ENCODE measurements around the gene RTTN.

The RTTN gene

GRCh38 chr18:70085641-70086040 is 119.8 kb downstream of the RTTN start:
- H4K20me1 ChIP-seq, result no peaks in the 10 kb centered on the region
- H3K4me3 ChIP-seq, result no peak overlapping the region
- H3K4me2 ChIP-seq, result no peak overlapping the region
- no peak overlapping the region for H3K27ac ChIP-seq
- no peak overlapping the region for H3K9ac ChIP-seq
- no peaks in the 10 kb centered on the region for H3K27me3 ChIP-seq
- H3K9me3 ChIP-seq (replicated peaks in 1 of 11), result no peaks in the 10 kb centered on the region
- H3K36me3 ChIP-seq, result peaks cover 4 to 78% (median 26%) of the 10 kb centered on the region in 11 experiments; a peak in 21 of 22 replicates
- peak in 3 of 11 experiments; percentile 27 to 52 (median 29); a peak in 2 of 22 replicates for TF ChIP-seq Cebpa-rat (IDR thresholded peaks at IDR 0.05)
- H3K4me1 ChIP-seq, result no peaks in the 10 kb centered on the region

GRCh38 chr18:70082430-70082829 is 123.1 kb downstream of the RTTN start:
- Histone ChIP-seq H3K4me1 (no peaks in the 10 kb centered on the region), H3K9me3 (replicated peaks in 1 of 11) (no peaks in the 10 kb centered on the region), H3K27ac (no peak overlapping the region), H3K4me3 (no peak overlapping the region), H3K9ac (no peak overlapping the region), H3K4me2 (no peak overlapping the region), H4K20me1 (no peaks in the 10 kb centered on the region), H3K36me3 (peaks cover 0 to 71% (median 13%) of the 10 kb centered on the region in 11 experiments; a peak in 19 of 22 replicates), H3K27me3 (no peaks in the 10 kb centered on the region)
- TF ChIP-seq Cebpa-rat (IDR thresholded peaks at IDR 0.05), result no peak

GRCh38 chr18:70078106-70078505 is 127.4 kb downstream of the RTTN start:
- no peak overlapping the region for H3K27ac ChIP-seq
- H3K4me3 ChIP-seq, result no peak overlapping the region
- H3K27me3 ChIP-seq, result no peaks in the 10 kb centered on the region
- H3K4me1 ChIP-seq, result no peaks in the 10 kb centered on the region
- no peaks in the 10 kb centered on the region for H3K9me3 ChIP-seq (replicated peaks in 1 of 11)
- H3K9ac ChIP-seq, result no peak overlapping the region
- TF ChIP-seq Cebpa-rat (IDR thresholded peaks at IDR 0.05), result no peak
- H4K20me1 ChIP-seq, result no peaks in the 10 kb centered on the region
- H3K4me2 ChIP-seq, result no peak overlapping the region
- H3K36me3 ChIP-seq, result peaks cover 7 to 61% (median 24%) of the 10 kb centered on the region in 11 experiments; a peak in 20 of 22 replicates

- Histone ChIP-seq H3K4me2 (no peak overlapping the region), H4K20me1 (no peaks in the 10 kb centered on the region), H3K9ac (no peak overlapping the region), H3K4me1 (no peaks in the 10 kb centered on the region), H3K36me3 (peaks cover 0 to 63% (median 20%) of the 10 kb centered on the region in 11 experiments; a peak in 15 of 22 replicates), H3K9me3 (replicated peaks in 1 of 11) (no peaks in the 10 kb centered on the region), H3K4me3 (no peak overlapping the region), H3K27me3 (no peaks in the 10 kb centered on the region), H3K27ac (no peak overlapping the region)
- no peak for TF ChIP-seq Cebpa-rat (IDR thresholded peaks at IDR 0.05)
Measured at GRCh38 chr18:70075906-70076305, 129.6 kb downstream of the RTTN start.

- Histone ChIP-seq H3K27me3 (no peaks in the 10 kb centered on the region), H3K4me2 (no peak overlapping the region), H3K9ac (no peak overlapping the region), H3K9me3 (replicated peaks in 1 of 11) (no peaks in the 10 kb centered on the region), H3K4me3 (no peak overlapping the region), H3K4me1 (no peaks in the 10 kb centered on the region), H3K27ac (no peak overlapping the region), H4K20me1 (no peaks in the 10 kb centered on the region), H3K36me3 (peaks cover 0 to 63% (median 20%) of the 10 kb centered on the region in 11 experiments; a peak in 15 of 22 replicates)
- no peak for TF ChIP-seq Cebpa-rat (IDR thresholded peaks at IDR 0.05)
Measured at GRCh38 chr18:70074116-70074515, 131.4 kb downstream of the RTTN start.

GRCh38 chr18:70073432-70073831 is 132.1 kb downstream of the RTTN start:
- Histone ChIP-seq H3K4me1 (no peaks in the 10 kb centered on the region), H3K4me3 (no peak overlapping the region), H3K4me2 (no peak overlapping the region), H4K20me1 (no peaks in the 10 kb centered on the region; a peak in 1 of 22 replicates), H3K9ac (no peak overlapping the region), H3K9me3 (replicated peaks in 1 of 11) (no peaks in the 10 kb centered on the region), H3K27me3 (no peaks in the 10 kb centered on the region), H3K36me3 (peaks cover 2 to 64% (median 23%) of the 10 kb centered on the region in 11 experiments; a peak in 17 of 22 replicates), H3K27ac (no peak overlapping the region)
- TF ChIP-seq Cebpa-rat (IDR thresholded peaks at IDR 0.05), result no peak

GRCh38 chr18:70072678-70073077 is 132.8 kb downstream of the RTTN start:
- H3K4me2 ChIP-seq, result no peak overlapping the region
- no peaks in the 10 kb centered on the region for H3K4me1 ChIP-seq
- no peak overlapping the region for H3K9ac ChIP-seq
- no peaks in the 10 kb centered on the region for H3K27me3 ChIP-seq
- TF ChIP-seq Cebpa-rat (IDR thresholded peaks at IDR 0.05), result no peak
- H3K36me3 ChIP-seq, result peaks cover 5 to 71% (median 25%) of the 10 kb centered on the region in 11 experiments; a peak in 18 of 22 replicates
- H3K27ac ChIP-seq, result no peak overlapping the region
- H4K20me1 ChIP-seq, result no peaks in the 10 kb centered on the region; a peak in 1 of 22 replicates
- no peak overlapping the region for H3K4me3 ChIP-seq
- H3K9me3 ChIP-seq (replicated peaks in 1 of 11), result no peaks in the 10 kb centered on the region

- Histone ChIP-seq H4K20me1 (no peaks in the 10 kb centered on the region; a peak in 1 of 22 replicates), H3K27me3 (no peaks in the 10 kb centered on the region), H3K36me3 (peaks cover 5 to 79% (median 29%) of the 10 kb centered on the region in 11 experiments; a peak in 19 of 22 replicates), H3K9ac (no peak overlapping the region), H3K4me2 (no peak overlapping the region), H3K9me3 (replicated peaks in 1 of 11) (no peaks in the 10 kb centered on the region), H3K27ac (no peak overlapping the region), H3K4me1 (no peaks in the 10 kb centered on the region), H3K4me3 (no peak overlapping the region)
- TF ChIP-seq Cebpa-rat (IDR thresholded peaks at IDR 0.05), result no peak
Measured at GRCh38 chr18:70069965-70070364, 135.5 kb downstream of the RTTN start.

- H3K27ac ChIP-seq, result no peak overlapping the region
- peaks cover 5 to 80% (median 29%) of the 10 kb centered on the region in 11 experiments; a peak in 19 of 22 replicates for H3K36me3 ChIP-seq
- H3K4me2 ChIP-seq, result no peak overlapping the region
- H3K27me3 ChIP-seq, result no peaks in the 10 kb centered on the region
- no peak overlapping the region for H3K4me3 ChIP-seq
- H3K4me1 ChIP-seq, result no peaks in the 10 kb centered on the region
- TF ChIP-seq Cebpa-rat (IDR thresholded peaks at IDR 0.05), result no peak
- H4K20me1 ChIP-seq, result no peaks in the 10 kb centered on the region; a peak in 1 of 22 replicates
- no peaks in the 10 kb centered on the region for H3K9me3 ChIP-seq (replicated peaks in 1 of 11)
- no peak overlapping the region for H3K9ac ChIP-seq
Measured at GRCh38 chr18:70069382-70069781, 136.1 kb downstream of the RTTN start.

GRCh38 chr18:70068981-70069380 is 136.5 kb downstream of the RTTN start:
- TF ChIP-seq Cebpa-rat (IDR thresholded peaks at IDR 0.05), result no peak

More at GRCh38 chr18:70068981-70069380, 136.5 kb downstream of the RTTN start:
- H3K27me3 ChIP-seq, result no peaks in the 10 kb centered on the region
- H3K9ac ChIP-seq, result no peak overlapping the region
- H4K20me1 ChIP-seq, result no peaks in the 10 kb centered on the region; a peak in 1 of 22 replicates
- no peaks in the 10 kb centered on the region for H3K9me3 ChIP-seq (replicated peaks in 1 of 11)
- peaks cover 5 to 80% (median 29%) of the 10 kb centered on the region in 11 experiments; a peak in 19 of 22 replicates for H3K36me3 ChIP-seq
- no peaks in the 10 kb centered on the region for H3K4me1 ChIP-seq
- H3K27ac ChIP-seq, result no peak overlapping the region
- no peak overlapping the region for H3K4me3 ChIP-seq
- no peak overlapping the region for H3K4me2 ChIP-seq
